ENCODE data around the gene CFAP70.

DNA sequence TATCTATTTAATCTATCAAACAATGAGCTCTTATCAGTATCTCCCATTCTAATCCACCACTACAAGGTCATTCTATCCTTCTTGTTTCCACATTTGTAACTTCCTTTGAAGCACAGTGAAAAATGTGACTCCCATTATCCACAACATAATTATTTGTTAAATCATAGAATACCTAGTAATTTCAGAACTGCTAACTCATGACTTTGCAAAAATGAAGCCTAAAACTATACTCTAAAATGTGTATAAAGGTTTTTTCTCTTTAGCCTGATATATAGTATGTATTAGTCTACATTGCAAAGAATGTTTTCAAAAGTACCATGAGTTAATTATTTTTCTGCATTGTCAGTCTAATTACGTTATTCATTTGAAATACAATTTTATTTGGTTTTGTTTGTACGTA is 94.2 kb downstream of the CFAP70 start:
- TF ChIP-seq EZH2 (IDR thresholded peaks at IDR 0.05) = no peak
- TF ChIP-seq EZH2phosphoT487 (IDR thresholded peaks at IDR 0.05; ENCODE audit: borderline replicate concordance) = no peak
- TF ChIP-seq CTCF (IDR thresholded peaks at IDR 0.05 in 2 of 3, conservative IDR thresholded peaks at IDR 0.05 in 1 of 3; ENCODE audit: borderline replicate concordance in 1 of 3, insufficient read depth in 1 of 3, low read depth in 2 of 3, low read length in 2 of 3) = no peak
- TF ChIP-seq TCF7L2 (IDR thresholded peaks at IDR 0.05; ENCODE audit: borderline replicate concordance, extremely low read depth, insufficient read depth, insufficient read length) = no peak
- TF ChIP-seq JUND (IDR thresholded peaks at IDR 0.05) = no peak
- TF ChIP-seq MAX (IDR thresholded peaks at IDR 0.05) = no peak
- TF ChIP-seq ZFX (IDR thresholded peaks at IDR 0.05) = no peak
- no peak for TF ChIP-seq SIN3A (IDR thresholded peaks at IDR 0.05; ENCODE audit: low read depth)
- no peak for TF ChIP-seq RAD21 (IDR thresholded peaks at IDR 0.05; ENCODE audit: low read depth)
- no peak for TF ChIP-seq FOSL1 (IDR thresholded peaks at IDR 0.05; ENCODE audit: low read depth)
- no peak for TF ChIP-seq YY1 (IDR thresholded peaks at IDR 0.05; ENCODE audit: extremely low read depth, insufficient replicate concordance, low read depth, low read length)
- no peak for TF ChIP-seq POLR2A (IDR thresholded peaks at IDR 0.05; ENCODE audit: borderline replicate concordance, extremely low read depth, insufficient read depth, insufficient read length)
